ENCODE measurements around the gene GMEB1.

The GMEB1 gene

DNA sequence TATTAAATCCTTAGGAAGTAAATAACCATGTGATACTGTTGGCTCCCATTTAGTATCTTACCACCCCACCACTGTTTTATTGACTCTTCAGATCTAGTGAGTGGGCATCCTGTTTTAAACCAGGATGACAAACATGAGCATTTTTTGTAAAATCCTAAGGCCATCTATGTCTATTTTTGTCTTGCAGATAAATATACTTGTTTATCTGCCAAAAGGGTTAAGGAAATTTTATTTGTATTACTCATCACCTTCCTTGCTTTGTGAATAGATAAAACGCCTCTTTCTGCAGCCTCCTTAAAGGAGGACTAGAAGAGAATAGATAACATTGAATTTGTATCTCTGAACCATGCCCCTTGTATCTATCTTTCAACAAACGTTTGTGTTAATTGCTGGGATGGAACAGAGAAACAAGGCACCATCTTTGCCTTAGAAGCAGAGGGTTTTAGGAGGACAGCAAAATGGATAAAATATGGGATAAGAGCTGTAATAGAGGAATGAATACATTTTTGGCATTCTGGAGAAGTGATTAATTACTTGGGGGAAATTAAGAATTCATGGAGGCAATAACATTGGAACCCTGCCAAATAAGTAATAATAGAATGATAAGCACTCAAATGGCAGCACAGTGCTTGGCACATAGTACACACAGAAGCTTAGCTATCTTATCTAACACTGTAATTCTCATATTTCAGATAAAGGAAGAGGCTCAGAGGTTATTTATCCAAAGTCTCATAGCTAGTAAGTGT lies 82.9 kb downstream of the GMEB1 start:
- DNase-seq, result no peak

DNA sequence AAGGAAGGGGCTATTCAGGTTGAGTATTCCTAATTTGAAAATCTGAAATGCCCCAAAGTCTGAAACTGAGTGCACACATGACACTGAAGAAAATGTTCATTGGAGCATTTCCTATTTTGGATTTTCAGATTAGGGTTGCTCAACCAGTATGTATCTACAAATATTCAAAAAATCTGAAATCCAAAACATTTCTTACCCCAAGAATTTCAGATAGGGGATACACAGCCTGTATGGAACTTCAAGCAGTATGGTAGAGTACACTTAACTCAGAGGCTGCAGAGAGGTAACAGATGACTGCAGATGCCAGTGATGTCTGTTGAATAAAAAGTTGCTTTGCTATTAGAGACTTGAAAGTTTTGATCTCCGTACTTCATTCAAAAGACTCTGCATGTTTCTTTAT lies 87.1 kb downstream of the GMEB1 start:
- no peak for DNase-seq

DNA sequence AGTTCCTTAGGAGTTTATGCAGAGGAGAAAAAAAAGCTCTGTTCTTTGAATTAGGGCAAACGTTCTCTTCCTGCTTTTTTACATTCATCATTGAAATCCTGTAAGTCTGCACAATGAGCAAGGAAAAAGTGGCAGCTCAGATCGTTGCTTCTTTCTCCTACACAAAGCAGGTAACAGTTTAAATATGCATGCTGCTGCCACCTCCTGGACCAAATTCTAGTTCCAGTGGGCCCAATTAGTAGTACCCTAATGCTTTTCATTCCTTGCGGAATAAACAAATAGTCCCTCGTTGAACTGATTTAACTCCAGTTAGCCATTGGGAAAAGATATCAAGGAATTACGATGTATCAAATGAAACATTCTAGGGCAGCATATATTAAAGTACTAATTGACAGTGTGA lies 88.3 kb downstream of the GMEB1 start:
- DNase-seq, result no peak

DNA sequence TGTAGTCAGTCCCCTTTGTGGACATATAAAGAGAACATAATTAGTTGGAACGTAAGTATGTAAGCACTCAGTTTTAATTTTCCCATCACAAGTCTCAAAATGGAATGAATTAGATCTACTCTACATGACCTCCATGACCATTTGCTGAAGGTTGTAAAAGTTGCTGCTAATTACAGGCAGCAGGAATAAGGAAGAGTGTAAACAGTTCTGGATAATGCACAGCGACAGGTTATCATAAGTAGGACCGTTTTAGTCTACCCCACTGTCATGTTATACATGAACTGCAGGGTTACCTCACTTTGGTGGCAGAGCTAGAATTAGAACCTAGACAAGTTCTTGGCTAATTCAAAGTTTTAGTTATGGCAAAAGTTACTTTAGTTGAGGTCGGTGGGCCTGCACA lies 89.8 kb downstream of the GMEB1 start:
- DNase-seq, result no peak

DNA sequence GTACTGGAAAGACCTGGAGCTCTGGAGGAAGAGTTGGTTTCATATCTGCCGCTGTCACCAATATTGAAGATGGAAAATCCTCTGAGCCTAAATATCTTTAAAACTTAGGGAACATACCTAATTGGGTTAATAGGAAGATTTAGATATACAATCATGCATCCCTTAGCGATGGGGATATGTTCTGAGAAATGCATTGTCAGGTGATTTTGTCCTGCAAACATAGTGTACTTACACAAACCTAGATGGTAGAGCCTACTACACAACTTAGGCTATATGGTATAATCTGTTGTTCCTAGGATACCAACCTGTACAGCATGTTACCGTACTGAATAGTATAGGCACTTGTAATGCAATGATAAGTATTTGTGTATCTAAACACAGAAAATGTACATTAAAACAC lies 90.7 kb downstream of the GMEB1 start:
- DNase-seq, result no peak

DNA sequence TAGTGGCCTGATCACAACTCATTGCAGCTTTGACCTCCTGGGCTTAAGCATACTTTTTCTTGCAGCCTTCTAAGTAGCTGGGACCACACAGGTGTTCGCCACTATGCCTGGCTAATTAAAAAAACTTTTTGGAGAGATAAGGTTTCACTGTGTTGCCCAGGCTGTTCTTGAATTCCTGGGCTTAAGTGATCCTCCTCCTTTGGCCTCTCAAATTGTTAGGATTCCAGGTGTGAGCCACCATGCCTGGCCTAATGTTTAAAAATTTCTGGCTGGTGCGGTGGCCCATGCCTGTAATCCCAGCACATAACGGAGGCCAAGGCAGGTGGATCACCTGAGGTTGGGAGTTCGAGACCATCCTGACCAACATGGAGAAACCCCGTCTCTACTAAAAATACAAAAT lies 92.6 kb downstream of the GMEB1 start:
- DNase-seq, result no peak

DNA sequence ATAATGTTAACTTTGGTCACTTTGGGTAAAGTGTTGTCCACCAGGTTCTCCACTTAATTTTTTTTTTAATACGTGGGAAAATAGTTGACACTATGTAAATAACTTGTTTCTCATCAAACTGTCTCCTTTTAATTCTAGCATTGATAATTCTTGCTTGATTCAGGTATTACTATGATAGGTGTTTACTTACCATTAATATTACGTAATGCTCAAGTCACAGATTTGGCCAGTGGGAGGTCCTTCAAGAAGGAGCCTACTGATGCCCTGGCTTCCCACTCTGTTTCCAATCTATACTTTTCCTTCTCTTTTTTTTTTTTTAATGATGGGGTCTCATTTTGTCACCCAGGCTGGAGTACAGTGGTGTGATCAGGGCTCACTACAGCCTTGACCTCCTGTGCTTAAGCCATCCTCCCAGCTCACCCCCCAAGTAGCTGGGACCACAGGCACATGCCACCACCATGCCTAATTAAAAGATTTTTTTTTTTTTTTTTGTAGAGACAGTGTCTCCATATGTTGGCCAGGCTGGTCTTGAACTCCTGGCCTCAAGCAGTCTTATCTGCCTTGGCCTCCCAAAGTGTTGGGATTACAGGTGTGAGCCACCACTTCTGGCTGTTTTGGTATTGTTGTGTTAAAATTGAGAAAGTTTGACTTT lies 98.1 kb downstream of the GMEB1 start:
- DNase-seq, result no peak
